NCI-H1105 (cell line): ENCODE results near the gene BEND6.
"Not testable (repeated sequence)": the region's sequence is repeated elsewhere in the genome, so short reads cannot be mapped to it uniquely, and the experiment has no call there.

Source experiments
- DNase-seq: peaks from one replicate; lab custom pipeline; 2025; lab: John Stamatoyannopoulos, UW

BEND6 gene

GRCh38 chr6:56984361-56984760 lies 29.5 kb downstream of the BEND6 start:
- DNase-seq: no peak

- no peak for DNase-seq
Observed at GRCh38 chr6:56984884-56985283, 30.0 kb downstream of the BEND6 start.

DNA sequence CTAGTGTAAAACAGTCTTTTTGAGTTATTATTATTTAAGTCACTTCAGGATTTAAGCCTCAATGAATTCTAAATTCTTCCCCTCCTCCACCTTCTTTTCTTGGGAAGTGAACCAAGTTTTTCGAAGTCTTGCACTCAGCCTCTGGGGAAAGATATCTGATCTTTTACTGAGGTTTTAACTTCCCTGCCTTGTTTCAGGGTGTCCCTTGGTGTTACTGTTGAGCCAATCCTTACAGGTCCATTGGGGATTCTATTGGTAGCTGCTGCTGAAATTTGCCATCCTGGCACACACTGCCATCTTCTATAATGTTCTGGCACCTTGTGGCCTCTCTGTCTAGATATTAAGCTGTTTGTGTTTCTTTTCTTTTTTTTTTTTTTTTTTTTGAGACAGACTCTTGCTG lies 31.7 kb downstream of the BEND6 start:
- no peak for DNase-seq

DNA sequence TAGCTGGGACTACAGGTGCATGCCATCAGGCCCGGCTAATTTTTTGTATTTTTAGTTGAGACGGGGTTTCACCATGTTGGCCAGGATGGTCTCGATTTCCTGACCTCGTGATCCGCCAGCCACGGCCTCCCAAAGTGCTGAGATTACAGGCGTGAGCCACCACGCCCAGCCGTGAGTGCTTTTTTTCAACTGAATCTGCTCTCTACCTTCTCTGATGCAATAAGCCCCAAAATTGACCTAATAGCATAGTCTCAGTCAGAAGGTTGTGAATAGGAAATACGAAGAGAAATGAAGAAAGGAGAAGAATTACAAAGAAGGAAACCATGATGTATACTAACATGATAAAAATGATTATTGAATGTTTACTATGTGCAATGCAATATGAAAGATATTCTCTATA lies 33.2 kb downstream of the BEND6 start:
- DNase-seq: no peak

DNA sequence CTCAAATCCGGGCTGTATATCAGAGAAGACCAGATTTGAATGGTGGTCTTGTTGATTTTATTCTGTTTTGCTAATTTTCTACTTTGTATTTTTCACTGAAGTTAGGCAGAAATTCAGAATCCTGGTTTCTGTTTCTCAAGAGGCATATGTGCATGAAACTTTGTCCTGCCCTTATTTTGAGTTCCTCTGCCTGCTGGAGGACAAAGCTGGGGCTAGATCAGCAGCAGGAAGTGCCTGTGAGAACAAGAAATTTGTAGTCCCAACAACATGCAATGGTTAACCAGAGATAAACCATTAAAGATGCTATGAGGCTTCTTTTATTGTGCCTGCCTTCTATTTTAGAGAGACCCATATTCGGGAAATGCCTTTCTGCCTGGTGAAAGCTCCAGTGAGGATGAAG lies 37.1 kb downstream of the BEND6 start:
- no peak for DNase-seq

DNA sequence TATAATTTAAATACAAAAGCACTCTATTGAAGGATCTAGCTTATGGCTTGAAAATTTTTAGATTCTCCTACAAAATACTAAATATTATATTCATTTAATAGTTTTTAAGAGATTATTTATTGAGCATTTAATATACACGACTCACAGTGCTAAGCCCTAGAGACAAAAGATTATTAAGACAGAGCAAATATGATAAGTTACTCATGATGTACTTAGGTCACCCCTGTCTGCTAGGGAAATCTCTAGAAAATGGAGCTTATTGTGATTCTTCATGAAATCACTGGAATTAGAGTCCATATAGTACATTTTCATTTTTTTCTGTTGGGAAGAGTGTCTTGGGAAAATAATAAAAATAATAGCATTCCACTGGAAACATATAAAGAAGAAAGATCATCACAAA lies 37.8 kb downstream of the BEND6 start:
- DNase-seq: no peak

DNA sequence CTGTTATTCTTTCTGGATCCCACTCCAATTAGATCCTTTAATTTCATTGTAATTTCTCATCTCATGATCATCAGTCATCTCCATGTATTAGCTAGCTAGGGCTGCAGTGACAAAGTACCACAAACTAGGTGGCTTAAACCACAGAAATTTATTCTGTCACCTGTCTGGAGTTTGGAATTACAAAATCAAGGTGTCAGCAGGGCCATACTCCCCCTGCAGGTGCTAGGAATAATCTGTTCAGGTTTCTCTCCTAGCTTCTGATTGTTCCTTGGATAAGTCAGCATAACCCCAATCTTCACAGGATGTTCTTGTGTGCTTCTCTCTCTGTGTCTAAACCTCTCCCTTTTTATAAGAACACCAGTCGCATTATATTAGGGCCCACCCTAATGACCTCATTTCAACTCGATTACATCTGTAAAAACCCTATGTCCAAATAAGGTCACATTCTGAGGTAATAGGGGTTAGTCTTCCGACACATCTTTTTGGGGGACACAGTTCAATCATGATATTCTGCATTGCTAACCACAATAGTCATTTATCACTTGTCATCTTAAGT lies 40.5 kb downstream of the BEND6 start:
- DNase-seq: peak; percentile 0

DNA sequence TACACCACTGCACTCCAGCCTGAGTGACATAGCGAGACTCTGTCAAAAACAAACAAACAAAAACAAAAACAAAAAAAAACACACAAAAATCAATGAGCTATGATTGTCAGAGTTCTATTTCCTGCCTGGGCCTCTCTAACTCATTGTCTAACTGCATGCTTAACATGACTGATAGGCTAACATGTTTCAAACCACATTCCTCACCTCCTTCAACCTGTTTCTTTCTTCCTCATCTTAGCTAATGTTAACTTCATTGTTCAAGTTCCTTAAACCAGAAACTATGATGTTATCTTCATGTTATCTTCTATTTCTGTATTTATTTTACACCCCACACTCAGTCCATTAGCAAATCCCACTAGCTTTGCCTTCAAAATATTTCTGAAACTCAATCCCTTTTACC lies 41.5 kb downstream of the BEND6 start:
- DNase-seq: no peak

GRCh38 chr6:56999049-56999448 lies 44.1 kb downstream of the BEND6 start:
- no peak for DNase-seq

DNA sequence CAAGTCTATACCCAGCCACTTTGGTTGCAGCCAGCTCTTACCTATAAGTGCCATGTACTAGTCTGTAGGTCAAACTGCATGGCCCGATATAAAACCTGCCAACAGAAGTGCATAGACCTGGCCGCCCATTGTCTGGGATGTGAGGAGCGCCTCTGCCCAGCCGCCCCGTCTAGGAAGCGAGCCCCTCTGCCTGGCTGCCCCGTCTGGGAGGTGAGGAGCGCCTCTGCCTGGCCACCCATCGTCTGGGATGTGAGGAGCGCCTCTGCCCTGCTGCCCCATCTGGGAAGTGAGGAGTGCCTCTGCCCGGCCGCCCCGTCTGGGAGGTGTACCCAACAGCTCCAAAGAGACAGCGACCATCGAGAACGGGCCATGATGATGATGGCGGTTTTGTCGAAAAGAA lies 44.8 kb downstream of the BEND6 start:
- not testable (repeated sequence) for DNase-seq

- no peak for DNase-seq
Observed at GRCh38 chr6:57002197-57002596, 47.3 kb downstream of the BEND6 start.

- DNase-seq: no peak
Observed at GRCh38 chr6:57004292-57004691, 49.4 kb downstream of the BEND6 start.

DNA sequence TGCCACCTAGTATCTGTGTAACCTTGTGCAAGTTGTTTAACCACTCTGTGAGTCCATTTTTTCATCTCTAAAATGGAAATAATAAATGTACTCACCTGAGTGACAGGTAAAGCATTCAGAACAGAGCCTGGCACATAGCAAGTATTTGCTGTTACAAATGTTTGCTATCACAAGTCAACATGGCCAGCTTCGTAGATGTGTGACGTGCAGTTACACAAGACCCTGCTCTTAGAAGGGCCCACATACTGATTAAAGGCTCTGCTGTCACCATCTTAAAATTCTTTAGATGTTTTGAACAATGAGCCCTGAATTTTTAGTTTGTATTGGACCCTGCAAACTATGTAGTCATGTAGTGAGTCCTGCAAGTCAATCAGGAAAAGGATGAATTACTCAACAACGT lies 51.2 kb downstream of the BEND6 start:
- no peak for DNase-seq

DNA sequence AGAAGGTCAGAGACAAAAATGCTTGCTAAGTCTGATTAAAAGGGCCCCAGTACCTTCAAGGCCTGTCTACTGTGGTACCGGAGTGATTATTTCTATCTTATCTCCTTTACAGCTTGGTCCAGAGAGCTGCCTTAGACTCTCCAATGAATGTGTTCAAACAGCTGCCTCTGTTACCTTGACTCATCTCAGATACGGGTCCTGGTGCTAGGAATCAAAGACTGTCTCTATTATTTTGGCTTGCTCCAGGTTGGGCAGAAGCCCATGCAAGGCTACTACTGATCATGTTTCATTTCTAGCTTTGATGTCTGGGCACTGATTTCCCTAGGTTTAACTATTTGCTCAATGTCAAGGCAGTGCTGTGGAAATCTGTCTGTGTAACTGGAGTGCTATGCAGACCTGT lies 53.2 kb downstream of the BEND6 start:
- not testable (repeated sequence) for DNase-seq

GRCh38 chr6:57013521-57013926 lies 58.6 kb downstream of the BEND6 start:
- DNase-seq: no peak

- no peak for DNase-seq
Observed at GRCh38 chr6:57017069-57017468, 62.2 kb downstream of the BEND6 start.

GRCh38 chr6:57017841-57018240 lies 62.9 kb downstream of the BEND6 start:
- DNase-seq: no peak

GRCh38 chr6:57019434-57019833 lies 64.5 kb downstream of the BEND6 start:
- DNase-seq: no peak

GRCh38 chr6:57021086-57021720 lies 66.3 kb downstream of the BEND6 start:
- DNase-seq: peak; percentile 37

DNA sequence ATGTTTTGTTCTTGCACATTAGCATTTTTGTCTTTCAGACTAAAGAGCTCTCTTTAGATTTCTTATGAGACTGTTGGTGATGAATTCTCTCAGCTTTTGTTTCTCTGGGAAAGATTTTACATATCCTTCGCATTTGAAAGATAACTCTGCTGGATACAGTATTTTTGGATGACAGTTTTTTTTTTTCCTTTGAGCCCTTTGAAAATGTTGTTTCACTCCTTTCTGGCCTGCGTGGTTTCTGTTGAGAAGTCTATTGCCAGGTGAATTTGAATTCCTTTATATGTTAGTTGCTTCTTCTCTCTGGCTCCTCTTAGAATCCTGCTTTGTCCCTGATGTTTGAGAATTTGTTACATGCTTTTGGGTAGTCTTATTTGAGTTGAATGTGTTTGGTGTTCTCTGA lies 69.4 kb downstream of the BEND6 start:
- DNase-seq: no peak

DNA sequence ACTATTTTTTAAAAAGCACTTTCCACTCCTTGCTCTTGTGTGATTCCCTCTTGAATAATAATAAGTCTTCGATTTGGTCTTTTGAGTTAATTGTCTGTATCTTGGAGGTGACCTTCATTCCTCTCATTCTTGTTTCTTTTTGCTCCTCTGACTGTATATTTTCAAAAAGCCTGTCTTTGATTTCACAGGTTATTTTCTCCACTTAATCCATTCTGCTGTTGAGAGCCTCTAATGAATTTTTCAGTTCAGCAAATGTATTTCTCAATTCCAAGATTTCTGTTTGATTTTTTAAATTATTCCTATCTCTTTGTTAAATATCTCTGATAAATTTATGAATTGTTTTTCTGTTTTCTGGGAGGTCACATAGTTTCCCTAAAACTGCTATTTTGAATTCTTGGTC lies 69.9 kb downstream of the BEND6 start:
- DNase-seq: no peak

GRCh38 chr6:57026001-57026400 lies 71.1 kb downstream of the BEND6 start:
- DNase-seq: no peak

GRCh38 chr6:57027301-57027700 lies 72.4 kb downstream of the BEND6 start:
- DNase-seq: no peak

DNA sequence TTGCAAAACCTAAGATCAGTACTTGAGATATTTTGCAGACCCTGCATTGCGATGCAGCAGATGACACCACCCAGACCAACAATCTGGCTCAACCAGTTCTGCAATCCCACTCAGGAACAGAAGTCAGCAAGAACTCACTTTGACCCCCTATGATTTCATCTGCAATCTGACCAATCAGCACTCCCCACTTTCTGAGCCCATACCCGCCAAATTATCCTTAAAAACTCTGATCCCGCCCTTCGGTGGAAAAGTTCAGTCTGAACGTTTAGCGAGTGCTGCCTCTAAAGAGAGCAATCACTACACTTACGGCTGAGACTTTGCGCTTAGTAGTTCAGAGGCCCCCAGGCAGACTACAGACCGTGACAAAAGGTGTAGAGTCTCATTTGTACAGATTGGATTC lies 74.3 kb downstream of the BEND6 start:
- DNase-seq: no peak
